WI38 (cell line): ENCODE measurements around the gene C10orf120.

ENCODE experiments used
- H3K4me3 ChIP-seq: 2 replicates; pipeline ENCODE4 v1.5.1; 2011; ENCODE audit warnings: low read depth, mild to moderate bottlenecking, control low read depth, low read length
- TF ChIP-seq, protein P1 (sequence below): IDR thresholded peaks from 2 replicates; pipeline ENCODE4 v1.5.1; 2012; ENCODE audit warnings: low read depth, mild to moderate bottlenecking, control low read depth, low read length

C10orf120 gene

GRCh38 chr10:122663516-122664130 lies 36.0 kb downstream of the C10orf120 start:
- H3K4me3 ChIP-seq: no peak overlapping the region
- TF ChIP-seq, protein P1, sequence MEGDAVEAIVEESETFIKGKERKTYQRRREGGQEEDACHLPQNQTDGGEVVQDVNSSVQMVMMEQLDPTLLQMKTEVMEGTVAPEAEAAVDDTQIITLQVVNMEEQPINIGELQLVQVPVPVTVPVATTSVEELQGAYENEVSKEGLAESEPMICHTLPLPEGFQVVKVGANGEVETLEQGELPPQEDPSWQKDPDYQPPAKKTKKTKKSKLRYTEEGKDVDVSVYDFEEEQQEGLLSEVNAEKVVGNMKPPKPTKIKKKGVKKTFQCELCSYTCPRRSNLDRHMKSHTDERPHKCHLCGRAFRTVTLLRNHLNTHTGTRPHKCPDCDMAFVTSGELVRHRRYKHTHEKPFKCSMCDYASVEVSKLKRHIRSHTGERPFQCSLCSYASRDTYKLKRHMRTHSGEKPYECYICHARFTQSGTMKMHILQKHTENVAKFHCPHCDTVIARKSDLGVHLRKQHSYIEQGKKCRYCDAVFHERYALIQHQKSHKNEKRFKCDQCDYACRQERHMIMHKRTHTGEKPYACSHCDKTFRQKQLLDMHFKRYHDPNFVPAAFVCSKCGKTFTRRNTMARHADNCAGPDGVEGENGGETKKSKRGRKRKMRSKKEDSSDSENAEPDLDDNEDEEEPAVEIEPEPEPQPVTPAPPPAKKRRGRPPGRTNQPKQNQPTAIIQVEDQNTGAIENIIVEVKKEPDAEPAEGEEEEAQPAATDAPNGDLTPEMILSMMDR: no peak

DNA sequence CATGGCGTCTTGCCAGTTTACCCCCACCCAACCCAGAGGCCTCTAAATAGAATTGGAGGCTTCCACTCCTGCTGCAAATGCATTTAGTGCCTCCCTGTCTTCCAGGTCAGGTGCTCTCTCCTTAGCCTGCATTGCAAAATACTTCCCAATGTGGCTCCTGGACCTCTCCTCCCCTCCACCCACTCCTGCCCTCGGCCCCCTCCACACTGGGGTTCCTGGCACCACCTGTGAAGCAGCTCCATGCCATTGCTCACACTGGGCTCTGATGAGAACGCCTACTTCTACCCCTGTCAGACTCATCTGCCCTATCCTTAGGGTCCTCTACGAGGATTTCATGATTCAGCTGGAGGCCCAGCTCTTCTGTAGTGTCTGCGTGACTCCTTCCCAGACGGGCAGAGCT lies 37.4 kb downstream of the C10orf120 start:
- no peak overlapping the region for H3K4me3 ChIP-seq
- TF ChIP-seq, protein P1: no peak

DNA sequence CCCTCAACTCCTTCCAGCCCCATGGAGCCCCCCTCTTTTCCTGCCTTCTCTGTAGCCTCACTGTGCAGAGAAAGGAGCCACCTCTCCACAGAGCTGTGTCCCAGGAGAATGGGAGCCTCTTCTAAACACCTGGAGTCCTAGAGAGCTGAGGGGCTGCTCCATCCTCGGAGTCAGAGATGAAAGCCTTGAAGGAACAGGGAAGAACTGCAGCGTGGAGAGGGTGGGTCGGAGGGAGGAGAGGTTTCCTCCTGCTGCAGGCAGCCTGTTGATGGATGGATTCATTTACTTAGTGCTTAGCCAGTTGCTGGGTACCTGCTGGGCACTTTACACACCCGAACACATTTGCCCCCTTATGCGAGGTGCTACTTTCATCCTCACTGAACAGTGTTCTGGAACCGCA lies 39.0 kb downstream of the C10orf120 start:
- TF ChIP-seq, protein P1: no peak

DNA sequence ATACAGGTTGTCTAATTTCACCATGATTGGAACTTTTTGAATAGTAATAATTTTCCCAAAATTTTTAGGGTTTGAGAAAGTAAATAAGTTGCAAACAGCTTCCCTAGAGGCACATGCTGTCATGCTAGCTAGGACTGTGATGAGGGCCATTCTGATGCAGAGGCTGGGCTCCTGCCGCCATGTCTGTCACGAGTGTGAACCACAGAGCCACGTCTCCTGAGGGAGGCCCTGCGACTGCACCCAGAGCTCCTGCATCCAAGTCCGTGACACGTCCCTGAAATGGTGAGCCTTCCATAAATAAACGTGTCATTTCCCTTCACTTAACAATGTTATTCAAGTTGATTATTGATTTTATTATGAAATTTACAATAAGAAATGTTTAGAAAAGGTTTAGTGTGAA lies 40.0 kb downstream of the C10orf120 start:
- H3K4me3 ChIP-seq: no peak overlapping the region
- TF ChIP-seq, protein P1: no peak

More for the DNA sequence above, 39.0 kb downstream of the C10orf120 start:
- no peak overlapping the region for H3K4me3 ChIP-seq

DNA sequence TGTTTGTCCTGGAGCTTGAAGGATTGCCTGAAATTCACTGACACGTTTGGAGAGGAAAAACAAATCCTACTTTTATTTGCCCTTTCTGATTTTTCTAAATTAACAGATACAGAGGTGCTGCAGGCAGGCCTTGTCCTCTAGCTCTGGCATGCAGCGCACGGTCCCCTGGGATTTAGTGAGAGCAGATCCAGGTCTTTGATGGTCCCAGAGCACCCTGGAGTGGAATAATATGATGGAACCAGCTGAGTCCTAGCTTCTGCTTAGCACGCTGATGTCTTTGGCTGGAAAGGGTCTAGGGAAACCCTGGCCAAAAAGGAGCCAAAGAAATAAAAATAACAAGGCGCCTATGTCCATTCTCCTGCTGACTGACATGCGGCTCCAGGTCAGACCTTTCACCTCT lies 40.5 kb downstream of the C10orf120 start:
- TF ChIP-seq, protein P1: no peak
- no peak overlapping the region for H3K4me3 ChIP-seq

DNA sequence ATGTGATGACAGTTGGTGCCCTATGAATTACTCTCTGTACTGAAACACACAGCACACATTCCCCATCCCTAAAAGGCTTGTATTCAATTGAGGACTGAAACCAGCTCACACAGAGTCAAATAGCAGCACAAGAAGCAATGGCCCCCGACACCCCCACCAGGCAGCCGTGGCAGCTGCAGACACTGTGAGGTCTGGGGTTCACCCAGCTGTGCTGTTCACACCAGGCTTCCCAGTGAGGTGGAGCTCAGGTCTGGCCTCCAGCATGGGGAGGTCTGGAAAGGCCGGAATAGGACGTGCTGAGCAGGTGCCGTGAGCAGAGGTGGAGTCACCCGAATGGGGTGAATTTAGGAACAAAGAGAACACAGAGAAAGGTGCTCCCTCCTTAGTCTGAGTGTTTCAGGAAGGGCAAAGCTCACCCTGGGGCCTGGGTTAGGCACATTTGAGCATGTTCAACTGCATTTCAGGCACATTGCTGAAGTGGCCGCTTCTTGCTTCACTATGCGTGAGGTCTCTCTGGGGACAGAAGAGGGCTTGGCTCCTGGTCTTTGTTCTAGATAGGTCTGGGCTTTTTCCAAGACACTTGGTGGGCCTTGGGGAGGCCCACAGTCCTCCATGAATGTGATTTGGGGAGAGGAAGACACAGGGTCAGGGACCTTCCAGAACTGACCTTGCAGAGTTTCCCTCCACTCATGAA lies 41.1 kb downstream of the C10orf120 start:
- TF ChIP-seq, protein P1: no peak

DNA sequence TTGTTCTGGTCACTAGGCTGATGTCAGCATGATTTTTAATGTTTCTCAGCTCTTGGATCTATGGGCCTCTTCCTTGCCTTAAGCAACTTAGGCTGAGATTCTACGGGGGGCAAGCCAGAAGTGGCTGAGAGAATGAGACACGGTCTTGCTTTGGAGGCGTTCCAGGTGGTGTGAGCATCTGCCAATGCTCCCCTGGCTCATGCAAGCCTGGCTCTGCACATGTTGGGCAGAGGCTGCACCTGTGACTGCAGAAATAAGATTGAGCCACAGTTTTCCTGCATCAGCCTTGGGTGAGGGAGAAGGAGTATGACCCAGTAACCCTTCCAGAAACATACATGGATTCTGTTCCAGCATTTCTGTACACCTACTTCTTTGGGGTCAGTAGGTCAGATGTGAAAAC lies 41.9 kb downstream of the C10orf120 start:
- TF ChIP-seq, protein P1: no peak
- no peak overlapping the region for H3K4me3 ChIP-seq

More for the DNA sequence above, 41.1 kb downstream of the C10orf120 start:
- H3K4me3 ChIP-seq: no peak overlapping the region
